Measurements from ENCODE around the gene BBS9. TPM values are rescaled to one million over a fixed set of nuclear protein-coding genes. Genes with fewer than 3 reads are reported as not detected.

BBS9 gene
- total and polyA plus RNA-seq, 8 donors: 2.6 to 10.8 (median 6.0) TPM

- H3K4me1 ChIP-seq: no peaks in the 10 kb centered on the region
- ATAC-seq: no peak
- no peak for FAIRE-seq
- intact Hi-C loops (cut with DNase I): no loop called here
- H3K4me3 ChIP-seq: no peak overlapping the region
- no peak for TF ChIP-seq CTCF (IDR thresholded peaks at IDR 0.05)
- H3K9me3 ChIP-seq: no peaks in the 10 kb centered on the region
- H3K36me3 ChIP-seq: no peaks in the 10 kb centered on the region
- no peak overlapping the region for H3K27ac ChIP-seq
- DNase-seq: no peak
- 92 to 96% methylated on average over 5 of the region's 5 CpGs for WGBS, 2 donors
- H3K27me3 ChIP-seq: no peaks in the 10 kb centered on the region
Measured at GRCh38 chr7:33578881-33579672, 449.7 kb downstream of the BBS9 start.

- Histone ChIP-seq H3K27ac (no peak overlapping the region), H3K4me3 (no peak overlapping the region), H3K27me3 (no peaks in the 10 kb centered on the region), H3K9me3 (no peaks in the 10 kb centered on the region), H3K4me1 (no peaks in the 10 kb centered on the region), H3K36me3 (no peaks in the 10 kb centered on the region)
- FAIRE-seq (no peak), ATAC-seq (no peak), DNase-seq (no peak)
- intact Hi-C loops (cut with DNase I): no loop called here
- TF ChIP-seq CTCF (IDR thresholded peaks at IDR 0.05): no peak
Measured at GRCh38 chr7:33579673-33579960, 450.3 kb downstream of the BBS9 start.

- Histone ChIP-seq H3K27me3 (no peaks in the 10 kb centered on the region), H3K9me3 (no peaks in the 10 kb centered on the region), H3K36me3 (no peaks in the 10 kb centered on the region), H3K4me3 (no peak overlapping the region), H3K27ac (no peak overlapping the region), H3K4me1 (no peaks in the 10 kb centered on the region)
- intact Hi-C loops (cut with DNase I): no loop called here
- FAIRE-seq (no peak), ATAC-seq (no peak), DNase-seq (no peak)
- 37 to 38% methylated on average over 3 of the region's 3 CpGs for WGBS, 2 donors
- TF ChIP-seq CTCF (IDR thresholded peaks at IDR 0.05): no peak
Measured at GRCh38 chr7:33581236-33581635, 451.9 kb downstream of the BBS9 start.

GRCh38 chr7:33582104-33582503 is 452.7 kb downstream of the BBS9 start:
- 76 to 95% methylated on average over 1 of the region's 1 CpG for WGBS, 2 donors

More at GRCh38 chr7:33582104-33582503, 452.7 kb downstream of the BBS9 start:
- Histone ChIP-seq H3K27ac (no peak overlapping the region), H3K9me3 (no peaks in the 10 kb centered on the region), H3K4me1 (no peaks in the 10 kb centered on the region), H3K36me3 (no peaks in the 10 kb centered on the region), H3K27me3 (no peaks in the 10 kb centered on the region), H3K4me3 (no peak overlapping the region)
- intact Hi-C loops (cut with DNase I): no loop called here
- ATAC-seq (no peak), FAIRE-seq (no peak), DNase-seq (no peak)
- no peak for TF ChIP-seq CTCF (IDR thresholded peaks at IDR 0.05)

Data from pancreas (tissue), 10 donors.